HG02870 (cell line): Measurements from ENCODE around the gene ZNF579.
A peak's percentile ranks its signal among the peaks of the same experiment; 100 is the strongest.
"Not testable (repeated sequence)": the region's sequence is repeated elsewhere in the genome, so short reads cannot be mapped to it uniquely, and the experiment has no call there.

Source experiments
- ATAC-seq: cut with Tn5 transposase; IDR thresholded peaks from one replicate; pipeline ENCODE4 v1.9.1; 2021; ENCODE audit warnings: mild to moderate bottlenecking, moderate library complexity; ENCODE audit not compliant: unreplicated experiment

ZNF579 gene

GRCh38 chr19:55596304-55596703, 15.7 kb upstream of the ZNF579 start:
- ATAC-seq: no peak

DNA sequence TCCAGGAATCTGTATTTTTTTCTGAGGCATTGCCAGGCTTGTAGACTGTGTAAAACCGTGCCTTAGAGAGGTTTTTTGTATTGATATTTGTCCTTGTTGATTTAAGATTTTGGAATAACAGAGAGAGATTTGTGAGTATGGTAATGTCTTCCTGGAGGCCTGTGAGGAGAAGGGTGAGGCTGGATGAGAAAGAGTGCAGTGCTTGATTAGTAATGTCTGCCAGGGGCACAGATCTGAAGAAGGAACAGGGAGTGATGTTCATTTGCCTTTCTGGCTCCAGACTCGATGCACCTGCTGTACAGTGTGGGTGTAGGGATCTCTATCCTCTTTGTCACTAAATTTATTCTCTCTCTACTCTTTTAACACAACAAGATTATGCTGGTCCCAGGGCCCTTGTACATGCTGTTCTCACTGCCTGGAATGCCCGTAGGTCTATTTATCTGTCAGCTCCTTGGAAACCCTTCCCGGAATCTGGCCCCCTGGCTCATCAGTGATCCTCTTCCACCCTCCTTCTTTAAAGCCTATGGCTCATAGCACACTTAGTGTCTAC, 14.4 kb upstream of the ZNF579 start:
- no peak for ATAC-seq

GRCh38 chr19:55593096-55593772, 12.6 kb upstream of the ZNF579 start:
- no peak for ATAC-seq

DNA sequence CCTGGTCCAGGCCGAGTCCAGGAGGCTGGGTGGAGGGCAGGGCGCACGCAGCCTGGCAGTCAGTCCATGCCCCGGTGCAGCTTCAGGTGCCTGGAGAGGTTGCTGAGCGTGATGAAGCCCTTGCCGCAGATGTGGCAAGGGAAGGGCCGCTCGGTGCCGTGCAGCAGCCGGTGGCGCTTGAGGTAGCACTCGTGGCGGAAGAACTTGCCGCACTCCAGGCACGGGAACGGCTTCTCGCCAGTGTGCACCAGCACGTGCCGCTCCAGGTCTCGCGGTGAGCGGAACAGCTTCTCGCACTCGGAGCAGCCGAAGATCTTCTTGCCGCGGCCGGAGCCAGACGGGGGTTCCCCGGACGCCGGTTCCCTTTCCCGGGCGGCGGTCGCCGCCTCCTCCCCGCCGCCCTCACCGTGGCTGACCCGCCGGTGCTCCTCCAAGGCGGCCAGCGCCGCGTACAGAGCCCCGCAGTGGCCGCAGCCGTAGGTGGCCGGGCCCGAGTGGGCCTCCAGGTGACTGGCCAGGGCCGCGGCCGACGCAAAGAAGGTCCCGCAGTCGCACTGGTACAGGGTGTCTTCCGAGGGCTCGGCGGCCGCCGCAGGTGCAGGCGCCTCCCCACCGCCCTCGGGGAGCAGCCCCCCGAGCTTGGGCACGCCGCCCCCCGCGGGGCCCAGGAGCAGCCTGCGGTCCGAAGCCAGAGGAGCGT, 11.9 kb upstream of the ZNF579 start:
- no peak for ATAC-seq

- ATAC-seq: no peak
Observed at GRCh38 chr19:55591555-55591954, 10.9 kb upstream of the ZNF579 start.

- ATAC-seq: no peak
Observed at GRCh38 chr19:55590617-55591016, 10.0 kb upstream of the ZNF579 start.

GRCh38 chr19:55590109-55590508, 9.5 kb upstream of the ZNF579 start:
- no peak for ATAC-seq

- no peak for ATAC-seq
Observed at GRCh38 chr19:55588738-55589137, 8.1 kb upstream of the ZNF579 start.

DNA sequence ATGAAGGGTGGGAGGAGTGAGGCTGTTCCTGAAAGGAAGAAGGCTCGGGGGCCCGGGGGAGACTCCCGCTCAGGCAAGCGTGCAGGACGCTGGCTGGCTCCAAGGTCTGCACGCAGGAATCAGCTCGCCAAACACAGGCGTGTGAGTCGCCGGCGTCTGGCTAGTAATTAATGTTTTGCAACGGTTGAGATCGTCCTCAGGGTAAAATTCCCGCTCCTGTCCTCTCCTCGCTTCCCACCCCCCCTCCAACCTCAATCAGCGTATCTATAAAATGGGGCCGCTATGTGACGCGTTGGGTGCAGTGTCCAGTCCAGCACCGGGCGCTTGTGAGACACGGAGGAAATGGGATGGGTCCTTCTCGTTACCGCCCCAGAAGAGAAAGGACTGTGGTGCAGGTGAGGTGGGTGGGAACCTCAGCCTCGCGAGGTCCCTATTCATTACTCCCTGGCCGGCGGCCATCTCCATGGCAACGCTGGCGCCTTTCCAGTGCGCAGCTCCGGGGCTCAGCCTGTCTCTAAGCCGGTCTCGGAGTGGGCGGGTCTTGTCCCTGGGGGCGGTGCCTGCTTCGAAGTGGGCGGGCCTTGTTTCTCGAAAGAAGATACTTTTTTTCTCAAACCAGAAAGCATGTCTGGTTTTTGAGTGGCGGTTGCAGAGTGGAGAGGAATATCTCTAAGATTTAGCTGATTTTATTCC, 6.5 kb upstream of the ZNF579 start:
- peak; percentile 78 for ATAC-seq

DNA sequence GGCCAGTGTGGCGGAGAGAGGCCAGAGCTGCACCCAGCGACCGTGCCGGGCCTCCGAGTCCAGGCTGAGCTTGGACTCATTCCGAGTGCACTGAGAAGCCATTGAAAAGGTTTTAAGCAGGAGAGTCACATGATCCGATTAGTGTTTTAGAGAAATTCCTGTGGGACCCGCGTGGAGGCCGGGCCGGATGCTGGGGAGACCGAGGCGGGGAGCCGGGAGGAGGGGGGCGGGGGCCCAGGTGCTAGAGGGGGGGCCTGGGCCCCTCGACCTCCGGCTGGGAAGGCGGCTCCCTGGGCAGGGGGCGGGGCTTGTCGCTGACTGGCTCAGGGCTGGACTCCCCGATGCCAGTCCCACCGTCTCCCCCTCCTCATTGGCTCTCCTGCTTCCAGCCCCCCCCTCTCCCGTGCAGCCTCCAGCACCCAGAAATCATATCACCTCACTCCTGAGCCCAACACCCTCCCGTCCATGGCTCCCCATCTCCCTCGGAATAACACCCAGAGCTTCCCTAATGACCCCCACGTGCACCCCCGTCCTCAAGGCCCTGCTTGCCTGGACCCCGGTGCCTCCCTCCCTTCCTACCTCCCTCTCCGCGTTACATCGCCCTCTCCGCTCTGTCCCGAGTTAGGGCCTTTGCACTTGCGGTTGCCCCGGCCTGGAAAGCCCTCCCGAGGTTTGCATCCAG, 5.2 kb upstream of the ZNF579 start:
- no peak for ATAC-seq

DNA sequence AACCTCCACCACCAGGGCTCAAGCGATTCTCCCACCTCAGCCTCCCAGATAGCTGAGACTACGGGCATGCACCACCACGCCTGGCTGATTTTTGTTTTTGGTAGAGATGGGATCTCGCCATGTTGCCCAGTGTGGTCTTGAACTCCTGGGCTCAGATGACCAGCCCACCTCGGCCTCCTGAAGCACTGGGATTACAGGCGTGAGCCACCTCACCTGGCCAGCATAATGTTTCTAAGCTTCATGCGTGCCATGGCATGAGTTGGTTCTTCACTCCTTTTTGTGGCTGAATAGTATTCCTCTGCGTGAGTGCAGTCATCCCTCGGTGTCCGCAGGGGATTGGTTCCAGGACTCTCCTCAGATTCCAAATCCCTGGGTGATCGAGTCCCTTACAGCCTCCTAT, 4.2 kb upstream of the ZNF579 start:
- no peak for ATAC-seq

- ATAC-seq: not testable (repeated sequence)
Observed at GRCh38 chr19:55583897-55584296, 3.2 kb upstream of the ZNF579 start.

GRCh38 chr19:55582284-55582683, 1.6 kb upstream of the ZNF579 start:
- not testable (repeated sequence) for ATAC-seq

- no peak for ATAC-seq
Observed at GRCh38 chr19:55581823-55582223, 1.2 kb upstream of the ZNF579 start.

DNA sequence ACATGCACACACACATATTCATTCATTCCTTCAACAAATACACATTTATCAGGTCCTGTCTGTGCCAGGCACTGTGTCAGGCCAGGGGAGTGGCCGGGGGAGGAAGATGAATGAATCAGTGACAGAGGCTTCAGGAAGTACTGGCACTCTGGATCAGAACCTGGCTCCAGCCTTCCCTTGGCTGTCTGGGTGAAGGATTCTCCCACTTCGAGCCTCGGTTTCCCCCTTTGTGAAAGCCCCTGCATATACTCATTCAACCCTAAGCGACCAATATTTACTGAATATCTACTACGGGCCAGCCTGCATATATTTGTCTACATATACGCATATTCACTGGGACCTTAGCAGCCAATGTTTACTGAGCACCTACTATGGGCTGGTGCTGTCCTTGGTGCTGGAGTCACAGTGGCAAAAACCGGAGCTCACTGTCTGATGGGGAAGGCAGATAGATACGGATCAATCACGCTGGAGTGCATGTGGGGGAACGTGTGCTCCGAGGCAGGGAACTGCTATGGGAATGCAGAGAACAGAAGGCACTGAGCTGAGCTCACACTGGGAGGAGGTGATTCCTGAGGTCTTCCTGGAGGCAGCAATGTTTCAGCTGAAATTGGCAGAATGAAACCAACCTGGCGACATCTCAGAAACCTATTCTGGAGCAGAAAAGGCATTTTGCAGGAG, 636 bp upstream of the ZNF579 start:
- no peak for ATAC-seq

- no peak for ATAC-seq
Observed at GRCh38 chr19:55579766-55580621, 654 bp downstream of the ZNF579 start.

GRCh38 chr19:55578761-55579747, 1.6 kb downstream of the ZNF579 start:
- no peak for ATAC-seq

- no peak for ATAC-seq
Observed at GRCh38 chr19:55578031-55578760, 2.5 kb downstream of the ZNF579 start.
